Stimulated activated CD4-positive, alpha-beta T cell treated with anti-CD3 and anti-CD28 coated beads, Interleukin-4, amount 100 ng/mL, for 48 hours (primary cell): ENCODE measurements around the gene CNMD.
"Not testable (repeated sequence)": the region's sequence is repeated elsewhere in the genome, so short reads cannot be mapped to it uniquely, and the experiment has no call there.

Source experiments
- DNase-seq, 2 donors: peaks; one replicate each; pipeline ENCODE4 v3.0.0-alpha.2; 2020; ENCODE audit warnings: low read depth in 2 of 2

CNMD gene

DNA sequence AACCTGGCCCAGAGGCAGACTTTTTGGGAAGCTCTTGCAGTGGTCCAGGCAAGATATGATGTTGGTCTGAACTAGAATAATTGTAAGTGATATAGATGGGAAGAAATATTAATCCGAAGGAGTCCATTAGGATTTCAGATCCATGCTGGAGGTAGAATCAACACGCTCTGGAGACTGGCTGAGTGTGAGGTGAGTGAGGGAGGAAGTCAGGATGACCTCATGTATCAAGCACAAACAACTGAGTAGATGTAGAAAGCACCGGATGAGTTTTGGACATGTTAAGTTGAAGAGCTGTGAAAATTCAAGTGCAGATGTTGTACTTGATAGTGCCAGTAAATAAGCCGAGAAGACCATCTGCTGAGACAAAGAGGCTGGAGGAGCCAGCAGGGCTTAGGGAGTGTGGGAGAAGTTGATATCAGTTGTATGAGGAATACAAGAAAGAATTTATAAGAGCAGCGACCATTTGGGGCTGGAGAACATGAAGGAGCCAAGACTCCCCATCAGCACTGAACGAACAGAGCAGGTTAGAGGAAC, 5.3 kb upstream of the CNMD start:
- no peak for DNase-seq

DNA sequence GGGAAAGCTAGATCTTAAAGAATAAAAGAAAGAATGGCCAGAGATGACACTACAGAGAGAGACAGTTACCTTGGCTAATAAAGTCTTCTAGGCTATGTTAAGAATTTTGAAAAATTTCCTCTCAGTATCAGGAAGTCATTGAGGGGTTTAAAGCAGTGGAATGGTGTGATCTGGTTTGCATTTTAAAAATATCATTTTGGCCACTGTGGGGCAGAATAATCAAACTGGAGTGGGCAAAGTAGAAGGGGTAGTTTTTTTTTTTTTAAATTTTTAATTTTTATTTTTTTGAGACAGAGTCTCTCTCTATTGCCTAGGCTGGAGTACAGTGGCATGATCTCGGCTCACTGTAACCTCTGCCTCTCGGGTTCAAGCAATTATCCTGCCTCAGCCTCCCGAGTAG, 4.4 kb upstream of the CNMD start:
- DNase-seq = no peak

DNA sequence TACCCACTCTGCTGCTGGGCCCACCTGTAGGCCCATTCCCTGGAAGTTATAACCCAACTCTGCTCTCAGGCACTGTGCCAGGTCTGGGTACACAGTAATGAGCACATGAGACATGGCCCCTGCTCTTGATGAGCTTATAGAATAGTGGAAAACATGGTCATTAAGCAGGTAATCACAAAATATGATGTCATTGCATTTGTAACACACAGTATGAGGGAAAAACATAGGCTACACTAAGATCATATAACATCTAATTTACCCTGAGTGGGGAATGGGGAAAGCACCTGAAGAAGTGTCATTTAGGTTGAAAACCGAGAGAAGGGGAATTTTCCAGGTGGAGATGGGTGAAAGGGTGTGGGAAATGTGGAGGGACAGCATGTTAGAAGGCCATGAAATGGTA, 3.9 kb upstream of the CNMD start:
- no peak for DNase-seq

DNA sequence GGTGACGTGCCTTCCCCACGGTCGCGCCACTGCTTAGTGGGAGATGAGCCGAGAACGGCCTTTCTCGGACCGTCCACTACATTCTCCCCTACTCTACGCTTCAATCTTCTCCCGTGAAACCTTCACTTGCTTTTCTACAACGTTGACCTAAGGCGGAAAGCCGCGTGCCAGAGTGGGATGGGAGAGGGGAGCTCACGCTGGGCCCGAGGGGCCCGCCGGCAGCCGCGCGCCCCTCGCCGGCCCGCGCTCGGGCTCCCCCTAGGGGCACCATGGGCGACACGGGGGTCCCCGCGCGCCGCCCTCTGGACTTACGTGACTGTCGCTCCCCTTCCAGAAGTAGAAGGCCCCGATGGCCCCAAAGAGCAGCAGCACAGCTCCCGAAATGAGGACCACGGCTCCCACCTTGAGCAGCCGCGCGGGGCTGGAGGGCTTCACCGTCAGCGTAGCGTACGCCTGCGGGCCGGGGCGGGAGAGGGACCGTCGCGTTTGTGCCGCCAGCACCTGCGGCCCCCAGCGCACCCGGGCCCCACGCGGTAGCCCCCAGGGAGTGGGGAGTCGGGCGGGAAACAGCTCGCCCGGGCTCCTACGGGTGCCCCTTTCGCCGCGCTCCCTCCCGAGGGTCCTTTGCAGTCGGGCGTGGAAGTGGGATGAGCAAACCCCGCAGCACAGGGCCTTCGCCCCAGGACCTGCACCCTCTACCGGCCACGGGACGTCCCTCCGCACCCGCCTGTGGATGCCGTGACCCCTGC, 727 bp downstream of the CNMD start:
- DNase-seq = peak in 1 of 2 donors; percentile 5

DNA sequence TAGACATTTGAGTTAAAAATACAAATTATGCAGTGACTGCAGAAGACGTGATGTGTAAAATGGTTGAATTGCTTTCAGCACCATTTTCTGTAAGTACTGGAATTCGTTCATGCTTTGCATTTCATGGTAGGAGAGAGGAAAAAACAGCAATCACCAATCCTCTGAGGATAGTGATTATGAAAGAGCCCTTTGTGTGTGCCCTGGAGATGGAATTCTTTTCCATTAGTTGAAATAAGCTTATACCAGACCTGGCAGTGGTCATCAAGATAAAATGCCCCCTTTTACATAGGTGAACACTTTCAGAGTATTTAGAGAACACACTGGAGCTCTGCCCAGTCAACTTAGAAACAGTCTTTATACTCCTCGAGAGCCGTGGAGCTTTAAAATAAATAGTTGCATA, 1.7 kb downstream of the CNMD start:
- no peak for DNase-seq

- no peak for DNase-seq
Observed at GRCh38 chr13:52737451-52737850, 2.2 kb downstream of the CNMD start.

DNA sequence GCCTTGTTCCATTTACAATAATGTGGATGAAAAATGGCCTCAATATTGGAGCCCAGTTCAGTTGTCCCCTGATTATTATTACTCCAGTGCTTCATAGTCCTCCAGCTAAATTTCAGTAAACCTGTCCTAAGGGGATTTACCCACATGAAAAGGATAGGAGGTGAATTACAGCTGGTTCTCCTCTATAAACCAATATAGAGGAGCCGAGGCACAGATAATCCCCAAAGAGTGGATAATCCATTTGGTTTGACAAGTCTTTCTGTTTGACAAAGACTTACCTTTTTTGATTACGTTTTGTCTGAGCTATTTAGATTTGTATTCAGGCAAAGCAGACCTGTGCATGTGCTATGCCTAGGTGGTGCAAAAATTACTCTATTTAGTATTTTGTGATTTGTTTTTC, 2.7 kb downstream of the CNMD start:
- DNase-seq = no peak

DNA sequence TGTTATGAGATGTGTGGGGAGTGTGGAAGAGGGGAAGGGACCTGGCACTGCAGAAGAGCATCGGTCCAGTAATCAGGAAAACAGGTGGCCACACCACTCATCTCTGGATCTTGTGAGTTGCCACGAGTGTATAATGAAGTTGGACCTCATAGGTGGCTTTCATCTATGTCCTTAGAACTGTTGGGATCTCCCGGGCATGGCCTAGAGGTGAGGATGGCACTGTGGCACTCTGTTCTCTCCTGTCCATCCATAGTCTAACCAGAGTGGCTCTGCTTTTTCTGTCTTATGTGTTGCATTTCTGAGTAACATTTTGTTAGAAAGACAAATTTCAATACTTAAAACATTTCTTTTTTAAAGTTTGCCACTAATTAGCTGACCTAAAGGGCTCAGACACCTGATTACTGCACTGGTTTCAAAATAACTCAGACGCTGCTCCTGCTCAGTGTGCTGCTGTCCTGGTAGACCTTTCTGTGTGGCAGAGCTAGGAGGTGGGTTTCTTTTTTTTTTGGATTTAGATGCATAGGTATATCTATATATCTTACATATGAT, 5.5 kb downstream of the CNMD start:
- no peak for DNase-seq

GRCh38 chr13:52726258-52726657, 13.4 kb downstream of the CNMD start:
- DNase-seq = no peak

- no peak for DNase-seq
Observed at GRCh38 chr13:52725302-52725701, 14.3 kb downstream of the CNMD start.

DNA sequence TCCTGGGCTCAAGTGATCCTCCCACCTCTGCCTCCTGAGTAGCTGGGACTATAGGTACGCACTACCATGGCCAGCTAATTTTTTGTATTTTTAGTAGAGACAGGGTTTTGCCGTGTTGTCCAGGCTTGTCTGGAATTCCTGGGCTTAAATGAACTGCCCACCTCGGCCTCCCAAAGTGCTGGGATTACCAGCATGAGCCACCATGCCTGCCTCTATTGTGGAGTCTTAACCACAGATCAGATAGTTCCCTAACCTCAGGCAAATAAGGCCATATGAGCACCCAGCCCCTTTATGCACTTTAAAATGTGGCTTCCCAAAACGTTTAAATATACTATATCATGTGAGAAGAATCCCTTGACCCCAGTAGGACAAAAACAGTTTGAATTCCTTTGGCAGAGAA, 16.4 kb downstream of the CNMD start:
- no peak for DNase-seq

DNA sequence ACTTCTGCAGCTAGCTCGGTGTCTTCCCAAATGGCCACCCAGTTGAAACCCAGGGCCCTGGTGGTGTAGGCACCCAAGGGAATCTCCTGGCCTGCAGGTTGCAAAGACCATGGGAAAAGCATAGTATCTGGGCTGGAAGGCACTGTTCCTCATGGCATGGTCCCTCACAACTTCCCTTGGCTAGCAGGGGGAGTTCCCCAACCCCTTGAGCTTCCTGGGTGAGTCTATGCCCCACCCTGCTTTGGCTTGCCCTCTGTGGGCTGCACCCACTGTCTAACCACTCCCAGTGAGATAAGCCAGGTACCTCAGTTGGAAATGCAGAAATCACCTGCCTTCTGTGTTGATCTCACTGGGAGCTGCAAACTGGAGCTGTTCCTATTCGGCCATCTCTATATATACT, 18.3 kb downstream of the CNMD start:
- DNase-seq = not testable (repeated sequence)

GRCh38 chr13:52720904-52721303, 18.7 kb downstream of the CNMD start:
- not testable (repeated sequence) for DNase-seq

DNA sequence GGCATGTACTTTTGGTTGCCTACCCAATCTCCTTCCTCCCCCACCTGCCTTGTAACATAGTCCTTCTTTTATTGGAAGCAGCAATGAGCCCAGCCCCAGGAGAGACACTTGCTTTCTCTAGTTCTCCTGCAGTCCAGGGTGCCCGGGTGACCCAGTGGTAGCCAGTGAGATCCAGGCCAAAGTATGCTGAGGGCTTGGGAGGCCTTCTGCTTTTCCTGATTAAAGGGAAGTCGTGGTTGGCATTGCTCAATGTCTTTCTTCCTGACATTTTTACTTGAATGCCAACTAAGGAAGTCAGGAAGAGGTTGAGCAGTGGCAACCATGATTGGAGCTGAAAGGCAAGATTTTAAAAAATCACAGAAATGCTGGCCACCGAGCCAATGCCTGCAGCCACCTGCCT, 25.7 kb downstream of the CNMD start:
- DNase-seq = no peak

GRCh38 chr13:52712385-52712784, 27.2 kb downstream of the CNMD start:
- DNase-seq = no peak

GRCh38 chr13:52711286-52711685, 28.3 kb downstream of the CNMD start:
- DNase-seq = no peak

GRCh38 chr13:52708266-52708665, 31.4 kb downstream of the CNMD start:
- not testable (repeated sequence) for DNase-seq

- DNase-seq = no peak
Observed at GRCh38 chr13:52707375-52707774, 32.2 kb downstream of the CNMD start.

GRCh38 chr13:52706081-52706480, 33.5 kb downstream of the CNMD start:
- no peak for DNase-seq

DNA sequence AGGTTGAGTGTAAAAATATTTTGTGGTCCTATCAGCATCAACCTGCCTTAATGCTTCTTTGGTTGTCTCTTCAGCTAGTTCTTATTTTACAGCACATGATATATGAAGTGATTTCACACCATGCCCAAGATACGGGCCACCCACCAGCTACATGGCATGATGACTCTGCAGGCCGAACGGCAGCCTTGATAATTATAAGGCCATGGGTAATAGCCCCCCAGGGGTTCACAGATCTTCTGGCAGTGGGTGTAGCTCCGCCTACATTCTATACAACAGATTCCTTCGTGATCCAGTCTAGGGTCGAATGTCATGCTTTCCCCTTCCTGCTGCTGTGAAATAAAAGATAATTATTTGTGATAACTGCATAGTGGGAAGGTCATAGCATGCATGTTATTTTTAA, 36.1 kb downstream of the CNMD start:
- DNase-seq = no peak

DNA sequence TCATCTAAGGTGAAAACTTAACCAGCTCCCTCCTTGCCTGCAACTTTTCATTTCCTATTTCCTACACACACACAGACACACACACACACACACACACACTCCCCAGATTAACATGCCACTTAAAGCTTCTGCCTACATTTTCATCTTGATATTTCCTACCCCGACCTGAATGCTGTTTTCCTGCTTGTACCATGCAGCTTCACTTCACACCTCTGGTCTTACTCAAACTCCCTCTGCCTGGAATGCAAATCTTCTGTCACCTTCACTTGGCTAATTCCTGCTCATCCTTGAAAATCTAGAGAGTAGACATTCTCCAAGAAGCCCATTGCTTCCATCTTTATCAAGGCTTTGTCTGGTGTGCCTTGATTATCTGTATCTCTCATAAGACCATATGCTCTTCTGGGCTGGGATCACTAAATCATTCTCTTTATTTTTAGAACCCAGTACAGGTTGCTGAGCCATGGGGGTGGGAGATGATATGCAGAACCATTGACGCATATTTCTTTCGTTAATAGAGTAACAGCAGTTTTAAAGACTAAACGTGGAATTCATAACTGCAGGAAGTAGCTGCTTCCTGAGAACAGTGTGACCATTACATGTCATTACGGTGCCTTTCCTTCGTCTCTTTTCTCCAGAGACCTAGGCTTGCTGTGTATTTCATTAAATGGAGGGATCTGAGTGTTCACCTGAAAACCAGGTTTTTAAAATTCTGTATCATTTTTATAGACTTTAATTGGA, 37.7 kb downstream of the CNMD start:
- no peak for DNase-seq

DNA sequence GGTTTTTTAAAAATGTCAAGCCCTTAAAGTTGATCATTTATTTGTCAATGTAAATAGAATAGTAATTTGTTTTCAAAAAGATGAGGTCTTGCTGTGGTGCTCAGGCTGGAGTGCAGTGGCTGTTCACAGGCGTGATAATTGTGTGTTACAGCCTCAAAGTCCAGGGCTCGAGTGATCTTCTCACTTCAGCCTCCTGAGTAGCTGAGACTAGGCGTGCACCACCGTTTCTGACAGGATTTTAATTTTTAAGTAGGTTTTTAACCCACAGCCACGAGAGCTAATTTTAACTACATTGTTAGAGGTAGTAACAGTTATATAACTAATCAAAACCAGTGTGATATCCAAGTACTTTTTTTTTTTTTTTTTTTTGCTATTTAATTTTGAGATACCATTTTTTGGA, 43.1 kb downstream of the CNMD start:
- no peak for DNase-seq

GRCh38 chr13:52695856-52696255, 43.8 kb downstream of the CNMD start:
- DNase-seq = peak; percentile 4 to 21
